GM03348 (cell line): Measurements from ENCODE around the gene NPC1.
"Not testable (repeated sequence)": the region's sequence is repeated elsewhere in the genome, so short reads cannot be mapped to it uniquely, and the experiment has no call there.

ENCODE experiments used
- DNase-seq: peaks from one replicate; pipeline ENCODE4 v3.0.0; 2012; ENCODE audit warnings: low spot score

Gene NPC1

DNA sequence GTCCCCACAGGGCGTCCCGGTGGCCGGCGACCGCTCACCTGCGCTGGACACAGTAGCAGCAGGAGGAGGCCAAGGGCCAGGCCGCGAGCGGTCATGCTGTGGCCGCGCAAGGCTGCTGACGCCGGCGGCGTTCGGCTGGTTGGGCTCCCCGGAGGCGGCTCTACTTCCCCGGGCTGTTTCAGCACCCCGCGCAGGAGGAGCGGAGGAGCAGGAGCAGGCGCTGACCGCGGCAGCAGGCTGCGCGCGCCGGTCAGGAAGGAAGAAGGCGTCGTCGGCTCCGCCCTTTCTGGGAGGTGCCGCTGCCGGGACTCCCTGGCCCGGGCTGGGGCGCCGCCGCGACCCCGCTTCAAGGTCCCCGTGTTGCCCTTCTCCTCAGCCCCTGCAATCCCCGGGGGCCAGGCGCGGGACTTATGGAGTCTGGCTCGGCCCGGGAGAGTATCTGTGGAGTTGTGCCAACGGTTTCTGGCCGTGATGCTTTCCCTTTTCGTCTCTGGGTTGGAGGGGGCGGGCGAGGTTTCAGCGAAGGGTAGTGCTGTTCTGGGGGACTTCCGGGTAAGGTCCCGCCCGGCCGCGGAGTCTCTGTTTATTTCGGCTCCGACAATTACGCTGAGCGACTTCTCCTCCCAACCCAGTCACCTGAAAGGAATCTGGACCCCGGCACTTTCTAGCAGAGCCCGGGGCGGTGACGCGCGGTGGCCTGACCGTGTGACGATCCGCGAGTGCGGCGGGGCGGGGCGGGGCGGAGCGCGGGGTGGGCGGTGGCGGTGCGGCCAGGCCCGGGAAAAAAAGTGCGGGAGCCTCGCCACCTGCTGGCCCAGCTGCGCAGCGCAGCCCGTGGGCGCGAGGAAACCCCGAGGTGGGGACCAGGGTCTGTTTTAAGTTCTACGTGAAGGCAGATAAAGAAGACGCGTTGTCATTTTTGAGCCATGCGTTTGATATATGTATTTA, at the start of gene NPC1:
NPC1 (minus strand) TSS at position 258 of the 948 bp plus-strand sequence; CDS start at position 95, 163 bp downstream.
- peak; percentile 96 for DNase-seq

DNA sequence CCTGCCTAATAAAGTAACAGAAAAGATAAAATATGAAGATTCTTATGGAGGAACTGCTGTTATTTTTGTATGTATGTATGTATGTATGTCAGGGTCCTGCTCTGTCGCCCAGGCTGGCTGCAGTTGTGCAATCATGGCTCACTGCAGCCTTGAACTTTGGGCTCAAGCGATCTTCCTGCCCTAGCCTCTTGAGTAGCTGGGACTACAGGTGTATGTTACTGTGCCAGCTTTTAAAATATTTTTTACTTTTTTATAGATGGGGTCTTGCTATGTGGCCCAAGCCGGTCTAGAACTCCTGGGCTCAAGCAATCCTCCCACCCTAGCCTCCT, 49.7 kb upstream of the NPC1 start:
- no peak for DNase-seq

DNA sequence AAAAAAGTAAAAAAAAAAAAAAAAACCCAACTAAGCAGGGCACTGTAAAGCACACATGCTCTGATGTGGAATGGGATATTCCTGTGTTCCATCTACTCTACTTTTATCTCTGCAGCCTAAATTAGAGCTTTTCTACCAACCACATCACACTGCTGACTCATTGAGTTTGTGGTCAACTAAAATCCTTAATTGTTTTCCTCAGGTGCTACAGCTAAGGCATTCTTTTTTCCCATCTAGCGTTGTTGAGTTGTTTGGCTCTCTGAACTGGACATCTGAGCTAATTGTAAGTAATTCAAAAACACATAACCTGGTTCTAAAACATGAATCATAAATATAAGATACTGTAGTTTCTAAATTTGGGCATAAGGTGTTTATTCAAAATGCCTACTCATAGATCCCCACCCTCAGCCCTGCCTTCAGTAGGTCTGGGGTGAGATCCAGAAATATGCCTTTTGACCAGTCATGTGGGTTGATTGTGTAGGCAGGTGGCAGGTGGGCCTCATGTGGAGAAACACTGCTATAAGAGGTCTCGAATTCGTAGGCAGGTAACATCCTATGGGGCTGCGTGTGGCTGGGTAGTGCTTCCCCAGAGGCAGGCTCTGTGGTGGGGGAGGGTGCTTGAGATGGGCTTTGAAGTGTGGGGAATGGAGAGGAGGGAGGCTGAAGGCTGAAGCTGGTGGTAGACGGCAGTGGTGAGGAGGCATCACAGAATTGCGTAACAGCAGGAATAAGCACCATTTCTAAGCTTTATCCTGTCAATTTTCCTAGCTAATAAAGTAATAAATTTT, 49.2 kb upstream of the NPC1 start:
- no peak for DNase-seq

DNA sequence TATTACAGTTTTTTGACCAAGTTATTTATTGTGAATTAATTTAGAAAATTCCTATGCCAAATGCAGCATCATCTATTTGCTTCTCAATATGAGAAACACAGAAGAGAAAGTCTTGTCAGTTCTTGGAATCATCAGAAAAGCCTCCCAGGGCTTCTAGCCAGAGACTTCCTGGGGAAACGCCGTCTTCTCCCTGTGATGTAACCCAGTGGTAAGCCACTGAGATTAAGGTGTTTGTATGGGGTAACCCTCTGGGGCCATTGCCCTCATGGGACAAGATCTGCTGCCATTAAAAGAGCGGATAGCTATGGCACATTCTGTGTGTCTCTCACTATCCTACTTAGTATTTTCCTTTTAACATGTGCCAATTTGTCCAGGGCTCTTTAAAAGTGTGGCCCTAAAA, 48.4 kb upstream of the NPC1 start:
- no peak for DNase-seq

DNA sequence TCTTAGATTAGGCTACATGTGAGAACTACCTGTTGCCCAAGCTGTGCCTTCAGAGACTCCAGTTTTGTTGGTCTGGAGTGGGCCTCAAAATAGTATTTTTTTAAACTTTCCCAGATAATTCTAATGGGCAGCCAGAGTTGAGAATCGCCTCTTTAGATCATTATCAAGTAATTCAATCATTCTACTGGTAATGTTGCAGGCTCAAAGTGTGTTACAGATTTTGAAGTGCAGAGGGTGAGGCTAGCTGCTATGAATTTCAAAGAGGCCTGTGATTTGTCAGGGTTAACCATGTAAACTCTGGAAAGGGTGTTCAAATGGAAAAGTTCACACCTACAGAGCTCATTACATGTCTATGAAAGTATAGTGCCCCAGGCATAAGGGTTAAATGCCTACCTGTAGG, 46.3 kb upstream of the NPC1 start:
- no peak for DNase-seq

DNA sequence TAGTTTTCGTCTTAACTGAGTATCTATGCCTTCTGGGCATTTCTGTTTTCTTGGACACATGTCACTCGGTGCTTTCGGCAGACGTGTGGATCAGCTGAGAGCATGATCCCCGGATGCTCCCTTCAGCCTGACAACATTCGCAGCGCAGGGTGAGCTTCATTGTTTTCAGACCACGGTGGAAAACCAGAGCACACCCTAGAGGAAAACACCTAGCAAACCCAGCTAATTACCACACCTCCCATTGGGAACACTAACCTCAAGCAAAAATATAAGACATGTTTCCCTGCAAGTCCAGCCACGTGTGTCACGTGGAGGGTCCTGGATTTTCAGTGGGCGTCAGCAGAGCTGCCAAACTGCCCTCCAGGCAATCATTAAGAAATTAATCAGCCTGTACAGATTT, 45.4 kb upstream of the NPC1 start:
- DNase-seq = no peak

DNA sequence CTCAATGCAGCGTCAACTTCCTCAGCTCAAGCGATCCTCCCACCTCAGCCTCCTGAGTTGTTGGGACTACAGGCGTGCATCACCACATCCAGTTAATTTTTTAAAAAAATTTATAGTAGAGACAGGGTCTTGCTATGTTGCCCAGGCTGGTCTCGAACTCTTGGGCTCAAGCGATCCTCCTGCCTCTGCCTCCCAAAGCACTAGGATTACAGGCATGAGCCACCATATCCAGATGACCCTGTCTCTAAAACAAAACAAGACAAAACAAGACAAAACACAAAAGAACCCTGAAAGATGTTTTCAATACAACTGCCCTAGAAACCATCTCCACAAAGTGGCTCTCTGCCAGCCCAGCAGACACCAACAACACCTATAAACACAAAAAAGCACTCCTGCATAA, 45.0 kb upstream of the NPC1 start:
- no peak for DNase-seq

DNA sequence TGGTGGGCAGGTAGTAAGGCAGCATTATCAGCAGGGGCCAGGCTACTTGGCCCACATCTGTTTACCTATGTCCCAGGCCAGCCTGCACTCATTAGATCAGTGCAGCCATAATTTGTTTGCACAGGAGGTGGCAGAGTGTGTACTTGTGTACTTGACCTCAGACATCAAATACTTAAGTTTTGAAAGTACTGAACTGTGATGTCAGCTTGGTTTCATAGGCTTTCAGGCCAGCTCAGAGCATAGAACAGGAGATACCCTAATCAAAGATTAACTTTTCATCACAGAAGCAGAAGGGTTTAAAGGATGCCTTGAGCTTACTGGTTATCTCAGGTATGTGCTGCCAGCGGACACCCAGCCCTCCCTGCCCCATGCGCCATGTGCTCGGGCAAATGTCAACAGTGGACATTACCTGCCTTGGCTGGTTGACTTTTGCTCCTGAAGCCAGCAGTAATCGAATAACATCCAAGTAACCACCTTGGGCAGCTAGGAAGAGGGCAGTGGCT, 43.2 kb upstream of the NPC1 start:
- no peak for DNase-seq

DNA sequence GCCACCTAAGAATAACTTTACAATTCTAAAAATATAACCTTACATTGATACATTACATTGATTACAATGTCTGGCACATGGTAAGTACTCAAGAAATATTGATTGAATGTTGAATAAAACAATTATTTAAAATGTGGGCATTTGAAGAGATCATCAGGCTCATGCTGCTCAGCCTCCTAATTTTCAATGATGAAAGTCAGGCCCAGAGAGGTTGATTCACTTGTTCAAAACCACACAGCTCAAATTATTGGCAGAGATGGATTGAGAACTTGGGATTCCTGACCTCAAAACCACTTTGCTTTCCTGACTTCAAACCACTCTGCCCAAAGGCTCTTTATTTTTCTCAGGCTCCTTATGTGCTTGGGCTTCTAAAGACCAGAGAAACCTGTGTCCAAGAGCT, 41.7 kb upstream of the NPC1 start:
- no peak for DNase-seq

DNA sequence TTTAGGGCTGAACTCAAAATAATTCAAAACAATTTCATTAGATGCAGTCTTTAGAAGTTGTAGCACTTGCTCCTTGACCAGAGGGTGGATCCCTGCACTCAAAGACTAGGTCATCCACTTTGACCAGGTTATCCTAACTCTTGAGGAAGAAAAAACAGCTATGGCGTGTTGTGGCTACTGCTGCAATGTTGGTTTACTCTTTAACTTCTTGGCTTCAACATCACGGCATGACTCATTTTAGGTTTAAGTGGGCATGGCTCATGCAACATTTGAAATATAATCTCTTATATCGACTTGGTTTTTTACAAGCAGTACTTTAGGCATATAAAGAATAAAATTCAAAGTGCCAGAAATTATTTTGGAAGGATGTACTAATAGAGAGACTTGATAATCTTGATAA, 41.0 kb upstream of the NPC1 start:
- DNase-seq = no peak

DNA sequence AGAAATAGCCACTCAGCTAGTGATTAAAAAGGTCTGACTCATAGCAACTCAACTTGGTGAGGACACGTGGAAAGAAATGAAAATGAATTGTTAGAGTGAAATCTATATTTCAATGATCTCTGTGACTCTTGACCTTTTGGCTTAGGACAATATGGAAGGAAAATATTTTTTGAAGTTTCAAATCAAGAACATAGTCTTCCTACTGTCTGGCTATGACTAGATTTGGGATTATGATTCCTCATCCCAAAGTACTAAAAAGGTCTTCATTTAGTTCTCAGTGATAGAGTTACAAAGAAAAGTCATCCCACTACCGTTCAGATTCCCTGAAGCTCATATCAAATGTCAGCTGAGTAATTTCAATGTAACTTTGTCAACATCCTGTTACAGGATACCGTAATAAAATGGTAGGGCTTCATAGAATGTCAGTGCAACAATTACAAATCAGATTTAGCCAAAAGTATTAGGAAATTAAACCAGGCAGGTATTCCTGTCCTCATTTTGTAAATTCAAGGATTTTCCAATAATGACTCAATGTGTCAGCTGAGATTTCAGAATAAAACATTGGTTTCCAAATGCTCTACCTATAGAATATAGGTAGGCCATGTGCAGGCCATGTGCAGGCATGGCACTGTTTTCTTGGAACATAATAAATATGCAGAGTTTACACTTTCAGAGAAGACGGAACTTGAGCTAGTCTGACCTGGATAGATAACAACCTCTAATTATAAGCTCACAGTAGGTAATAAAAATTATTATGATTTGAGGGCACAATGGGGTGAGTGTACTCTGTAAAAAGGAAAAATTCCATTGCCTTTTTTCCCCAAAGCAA, 40.4 kb upstream of the NPC1 start:
- no peak for DNase-seq

DNA sequence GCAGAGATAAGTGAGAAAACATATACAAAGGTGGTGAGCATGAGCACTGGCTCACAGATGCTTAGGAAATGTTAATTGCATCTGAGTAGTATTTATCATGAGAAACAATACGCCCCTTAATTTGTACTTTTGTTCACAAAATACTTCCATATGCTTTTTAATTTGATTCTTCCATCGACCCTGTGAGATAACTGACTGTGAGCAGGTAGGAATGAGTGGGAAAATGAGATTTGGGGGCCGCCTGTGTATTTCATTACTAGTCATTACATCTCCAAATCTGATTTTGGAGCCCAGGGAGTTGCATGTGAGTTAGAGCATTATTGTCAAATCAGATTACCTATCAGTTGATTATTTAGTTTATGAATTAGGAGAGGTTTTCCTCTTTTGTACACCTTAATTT, 36.7 kb upstream of the NPC1 start:
- DNase-seq = no peak

DNA sequence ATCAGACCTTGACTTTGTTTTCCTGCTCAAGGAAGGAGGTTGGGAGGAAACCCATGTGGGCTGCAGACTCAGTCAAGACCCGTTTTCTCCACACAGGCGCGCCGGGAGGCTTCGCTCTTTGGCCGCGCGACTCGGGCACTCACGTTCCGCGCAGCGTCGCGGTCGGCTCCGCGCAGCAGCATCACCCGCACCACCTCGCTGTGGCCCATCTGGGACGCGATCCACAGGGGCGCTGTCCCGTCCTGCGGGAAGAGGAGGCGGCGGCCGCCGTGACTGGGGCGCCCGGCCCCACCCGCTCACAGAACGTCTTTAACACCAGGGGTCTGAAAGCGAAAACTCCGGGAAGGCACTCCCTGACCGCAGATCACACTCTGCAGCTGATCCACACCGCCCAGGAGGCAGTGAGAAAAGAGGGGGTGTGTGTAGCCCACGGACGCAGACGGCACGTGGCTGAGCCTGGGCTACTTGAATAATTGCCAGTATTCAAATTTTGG, 33.1 kb upstream of the NPC1 start:
- peak; percentile 48 for DNase-seq

DNA sequence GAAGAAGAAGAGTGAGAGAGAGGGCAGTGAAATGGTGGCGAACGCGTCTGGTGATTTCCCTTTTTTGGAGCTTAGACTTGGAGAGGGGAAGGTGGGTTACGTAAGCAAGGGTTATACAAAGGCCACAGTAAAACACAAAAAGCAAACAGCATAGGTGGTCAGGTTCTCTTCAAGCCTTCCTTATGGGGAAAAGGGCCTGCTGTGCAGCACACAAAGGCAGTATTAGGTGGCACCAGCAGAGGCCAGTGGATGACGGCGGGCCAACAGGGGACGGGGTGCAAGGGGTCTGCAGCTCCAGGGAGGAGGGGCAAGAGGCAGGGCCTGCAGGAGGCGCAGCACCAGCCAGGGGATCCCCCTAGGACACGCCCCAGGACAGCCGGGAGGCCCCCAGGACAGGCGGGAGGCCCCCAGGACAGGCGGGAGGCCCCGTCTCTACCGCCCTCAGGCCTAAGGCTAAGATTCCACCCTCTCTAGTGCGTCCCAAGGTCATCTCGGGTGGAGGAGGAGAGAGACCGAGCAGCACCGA, 32.6 kb upstream of the NPC1 start:
- no peak for DNase-seq

DNA sequence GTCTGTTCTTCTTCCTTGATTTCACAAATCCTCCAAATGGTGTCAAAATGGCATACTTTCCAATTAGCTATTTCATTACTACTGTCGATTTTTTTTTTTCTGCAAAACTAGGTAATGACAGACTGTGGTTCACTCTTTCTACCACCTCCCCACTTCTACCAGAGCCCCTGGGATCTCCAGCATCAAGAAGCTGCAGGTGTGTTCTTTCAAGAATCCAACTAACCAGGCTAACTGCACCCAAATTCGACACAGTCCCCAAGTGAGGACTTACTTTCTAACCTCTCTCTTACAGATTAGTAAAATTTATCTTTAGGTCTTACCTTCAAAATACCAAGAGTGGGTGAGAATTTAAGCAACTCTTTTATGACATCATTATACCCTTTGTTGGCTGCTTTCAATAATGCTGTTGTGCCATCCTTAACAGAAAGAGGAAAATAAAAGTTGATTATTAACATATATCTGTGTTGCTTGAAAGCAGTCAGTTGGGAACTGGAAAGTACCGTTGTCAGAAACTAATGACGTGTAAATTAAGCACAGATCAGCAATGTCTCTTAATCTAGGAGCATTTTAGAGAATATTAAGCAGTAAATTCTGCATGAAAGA, 31.2 kb upstream of the NPC1 start:
- DNase-seq = no peak

DNA sequence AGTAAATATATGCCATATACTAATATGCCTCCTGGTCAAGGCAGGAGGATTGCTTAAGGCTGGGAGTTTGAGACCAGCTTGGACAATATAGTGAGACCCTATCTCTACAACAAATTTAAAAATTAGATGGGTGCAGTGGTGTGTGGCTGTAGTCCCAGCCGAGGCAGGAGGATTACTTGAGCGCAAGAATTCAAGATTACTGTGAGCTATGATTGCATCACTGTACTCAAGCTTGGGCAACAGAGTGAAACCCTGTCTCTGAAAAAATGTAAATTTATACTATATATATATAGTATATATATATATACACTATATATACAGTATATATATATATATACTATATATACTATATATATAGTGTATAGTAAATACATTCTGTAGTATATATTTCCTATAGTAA, 30.0 kb upstream of the NPC1 start:
- no peak for DNase-seq

DNA sequence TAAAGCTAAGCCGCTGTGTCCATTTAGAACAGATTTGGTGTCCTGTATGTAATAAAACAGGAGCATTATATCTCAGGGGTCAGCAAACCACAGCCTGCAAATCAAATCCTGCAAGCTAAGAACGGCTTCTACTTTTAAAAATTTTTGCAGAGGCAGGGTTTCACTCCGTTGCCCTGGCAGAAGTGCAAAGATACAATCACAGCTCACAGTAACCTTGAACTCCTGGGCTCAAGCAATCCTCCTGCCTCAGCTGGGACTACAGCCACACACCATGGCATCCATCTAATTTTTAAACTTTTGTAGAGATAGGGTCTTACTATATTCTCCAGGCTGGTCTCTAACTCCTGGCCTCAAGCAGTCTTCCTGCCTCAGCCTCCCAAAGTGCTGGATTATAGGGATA, 28.6 kb upstream of the NPC1 start:
- no peak for DNase-seq

DNA sequence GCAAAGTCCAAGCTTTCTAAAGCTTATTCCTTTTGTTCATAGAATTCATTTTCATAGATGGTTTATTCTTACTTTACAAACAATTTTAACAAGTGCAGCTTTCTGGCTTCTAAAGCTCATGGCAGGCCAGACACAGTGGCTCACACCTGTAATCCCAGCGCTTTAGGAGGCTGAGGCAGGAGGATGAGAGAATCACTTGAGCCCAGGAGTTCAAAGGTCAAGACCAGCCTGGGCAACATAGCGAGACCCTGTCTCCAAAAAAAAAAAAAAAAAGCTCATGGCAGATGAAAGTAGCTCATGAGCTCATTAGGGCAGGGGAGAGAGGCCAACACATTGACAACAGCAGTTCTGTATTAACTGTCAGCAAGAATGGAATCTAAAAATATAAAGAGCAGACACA, 28.1 kb upstream of the NPC1 start:
- DNase-seq = no peak

DNA sequence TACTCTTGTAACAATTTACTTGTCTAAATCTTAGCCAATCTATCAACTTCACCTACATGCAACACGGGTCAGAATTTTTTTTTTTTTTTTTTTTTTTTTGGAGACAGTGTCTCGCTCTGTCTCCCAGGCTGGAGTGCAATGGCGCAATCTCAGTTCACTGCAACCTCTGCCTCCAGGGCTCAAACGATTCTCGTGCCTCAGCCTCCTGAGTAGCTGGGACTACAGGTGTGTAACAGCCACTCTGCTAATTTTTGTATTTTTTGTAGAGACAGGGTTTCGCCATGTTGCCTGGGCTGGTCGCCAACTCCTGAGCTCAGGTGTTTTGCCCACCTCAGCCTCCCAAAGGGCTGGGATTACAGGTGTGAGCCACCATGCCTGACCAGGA, 26.8 kb upstream of the NPC1 start:
- DNase-seq = not testable (repeated sequence)

DNA sequence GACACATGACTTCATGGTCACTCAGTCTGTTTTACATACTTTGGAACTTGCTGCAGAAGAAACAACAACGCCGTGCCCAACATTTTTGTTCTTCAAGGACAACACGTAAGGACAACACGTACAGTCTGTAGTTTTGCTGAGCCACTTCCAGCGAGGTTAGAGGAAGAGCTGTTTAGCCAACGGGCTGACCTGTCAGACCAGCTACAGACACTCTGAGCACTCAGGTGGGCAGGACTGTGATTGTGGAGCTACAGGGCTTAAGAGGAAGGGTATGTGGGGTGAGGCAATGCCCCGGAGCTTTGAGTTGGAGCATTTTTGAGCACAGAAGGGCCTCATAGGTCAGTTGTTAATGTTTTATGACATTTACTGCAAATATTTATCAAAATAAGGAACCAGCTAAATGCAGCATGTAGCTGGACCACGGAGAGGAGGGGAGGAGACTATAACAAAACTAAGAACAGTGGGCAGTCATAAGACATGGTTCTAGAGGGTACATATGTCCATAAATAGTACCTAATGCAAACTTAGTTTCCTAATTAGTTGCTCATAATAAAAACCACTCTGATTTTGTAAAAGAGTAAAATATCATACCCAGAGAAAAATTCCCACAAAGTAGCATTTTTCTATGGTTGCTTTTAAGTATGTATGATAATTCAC, 26.3 kb upstream of the NPC1 start:
- DNase-seq = no peak
